HCT116 (cell line): ENCODE data around the gene VAMP8. TPM values are rescaled to one million over a fixed set of nuclear protein-coding genes. Genes with fewer than 3 reads are reported as not detected.

ENCODE experiments used
- ATAC-seq: fragments of 200-7000 bp; cut with Tn5 transposase; 2 replicates; pipeline ENCODE4 v1.9.1; 2020; ENCODE audit warnings: mild to moderate bottlenecking, moderate library complexity
- BruUV-seq: library from RNA; stranded (reverse); fragments of 400-500 nt; replicated peaks from 2 replicates; lab custom pipeline; 2021; lab: Mats Ljungman, UMichigan
- CTCF ChIA-PET: fragments of 300-600 bp; sonication (Branson Sonifier 250); formaldehyde crosslinking; loops from one replicate; lab custom pipeline; 2021; ENCODE audit warnings: antibody characterized with exemption; lab: Charles Lee
- POLR2A ChIA-PET: fragments of 300-600, 350-600 bp; sonication (Branson Sonifier 250); formaldehyde crosslinking; loops from one replicate; lab custom pipeline; 2021; ENCODE audit warnings: antibody characterized with exemption; lab: Charles Lee
- RAD21 ChIA-PET, 2 experiments: fragments of 300-600 bp; sonication (Branson Sonifier 250); formaldehyde crosslinking; loops; one replicate each; lab custom pipeline; 2023; ENCODE audit warnings: low total read pairs in 2 of 2; ENCODE audit not compliant: uncharacterized antibody in 2 of 2, unreplicated experiment in 2 of 2, low non-redundant PET in 1 of 2; lab: Charles Lee
- DNase-seq: peaks from one replicate; pipeline ENCODE4 v3.0.0-alpha.2; 2010; ENCODE audit warnings: low read depth, low spot score
- H2AFZ ChIP-seq: fragments of 200-600 bp; shearing (Covaris generic), sonication (generic); 2 replicates; pipeline ENCODE4 v1.6.1; 2017; ENCODE audit warnings: low read depth, mixed run types, mixed read lengths, antibody characterized with exemption, low read length; ENCODE audit not compliant: poor library complexity, severe bottlenecking
- H3K27ac ChIP-seq: 2 replicates; pipeline ENCODE4 v1.5.1; 2012; ENCODE audit warnings: low read depth, low read length
- H3K27me3 ChIP-seq: fragments of 200-600 bp; sonication (generic); 2 replicates; pipeline ENCODE4 v1.6.1; 2016; ENCODE audit warnings: mixed run types, low read length, mixed read lengths; ENCODE audit not compliant: insufficient read depth
- H3K36me3 ChIP-seq, 2 experiments: fragments of 200-500 bp in 1 of 2; fragments of 200-600 bp in 1 of 2; sonication (Bioruptor generic) in 1 of 2; sonication (generic) in 1 of 2; 2 replicates each; pipeline versions ENCODE4 v1.5.1 to v1.6.1; 2014 to 2016; ENCODE audit warnings: low read length in 2 of 2, inconsistent platforms in 1 of 2, mixed read lengths in 1 of 2, mixed run types in 1 of 2; ENCODE audit not compliant: insufficient read depth in 2 of 2, control insufficient read depth in 1 of 2
- H3K4me1 ChIP-seq, 2 experiments: fragments of 200-600 bp in 1 of 2; sonication (generic) in 1 of 2; 2 replicates each; pipeline versions ENCODE4 v1.5.1 to v1.6.1; 2012 to 2017; ENCODE audit warnings: low read length in 2 of 2, inconsistent platforms in 1 of 2, mild to moderate bottlenecking in 1 of 2, mixed read lengths in 1 of 2, mixed run types in 1 of 2, moderate library complexity in 1 of 2; ENCODE audit not compliant: insufficient read depth in 2 of 2, control insufficient read depth in 1 of 2
- H3K4me2 ChIP-seq: fragments of 200-600 bp; sonication (generic); 2 replicates; pipeline ENCODE4 v1.6.1; 2017; ENCODE audit warnings: mixed run types, low read length, mixed read lengths
- H3K4me3 ChIP-seq, 2 experiments: fragments of 200-600 bp in 1 of 2; sonication (generic) in 1 of 2; replicated peaks in 1 of 2; 2 replicates each; pipeline ENCODE4 v1.5.1; 2011 to 2016; ENCODE audit warnings: low read length in 2 of 2, control low read depth in 1 of 2, low read depth in 1 of 2, mild to moderate bottlenecking in 1 of 2, mixed read lengths in 1 of 2, mixed run types in 1 of 2
- H3K79me2 ChIP-seq: fragments of 200-600 bp; sonication (generic); 2 replicates; pipeline ENCODE4 v1.6.1; 2017; ENCODE audit warnings: mild to moderate bottlenecking, mixed run types, low read length, moderate library complexity, mixed read lengths; ENCODE audit not compliant: insufficient read depth
- H3K9ac ChIP-seq: fragments of 200-600 bp; sonication (generic); 2 replicates; pipeline ENCODE4 v1.6.1; 2016; ENCODE audit warnings: low read length, mixed read lengths
- H3K9me2 ChIP-seq: fragments of 200-600 bp; sonication (generic), shearing (Covaris generic); 2 replicates; pipeline ENCODE4 v1.6.1; 2017; ENCODE audit warnings: mixed run types, mild to moderate bottlenecking, moderate library complexity; ENCODE audit not compliant: insufficient read depth
- H3K9me3 ChIP-seq, 2 experiments: fragments of 200-500 bp in 1 of 2; fragments of 200-600 bp in 1 of 2; sonication (Bioruptor generic) in 1 of 2; sonication (generic) in 1 of 2; 2 replicates each; pipeline ENCODE4 v1.6.1; 2014 to 2017; ENCODE audit warnings: low read length in 2 of 2, mixed read lengths in 2 of 2, inconsistent platforms in 1 of 2, low read depth in 1 of 2, mild to moderate bottlenecking in 1 of 2, mixed run types in 1 of 2, moderate library complexity in 1 of 2; ENCODE audit not compliant: control insufficient read depth in 1 of 2, insufficient read depth in 1 of 2
- H4K20me1 ChIP-seq: fragments of 200-600 bp; sonication (generic), shearing (Covaris generic); 2 replicates; pipeline ENCODE4 v1.6.1; 2017; ENCODE audit warnings: mixed run types, mild to moderate bottlenecking, moderate library complexity; ENCODE audit not compliant: insufficient read depth
- EGR1 ChIP-seq: IDR thresholded peaks from 2 replicates; pipeline ENCODE4 v1.6.1; 2012; ENCODE audit warnings: low read depth
- ELF1 ChIP-seq: IDR thresholded peaks from 2 replicates; pipeline ENCODE4 v1.6.1; 2012; ENCODE audit warnings: low read depth, borderline replicate concordance
- FOSL1 ChIP-seq: IDR thresholded peaks from 2 replicates; pipeline ENCODE4 v1.6.1; 2012; ENCODE audit warnings: low read depth
- POLR2A ChIP-seq: IDR thresholded peaks from 2 replicates; pipeline ENCODE4 v1.7.0; 2011; ENCODE audit warnings: borderline replicate concordance; ENCODE audit not compliant: insufficient read depth, insufficient read length; ENCODE audit errors: extremely low read depth
- POLR2AphosphoS5 ChIP-seq: IDR thresholded peaks from 2 replicates; pipeline ENCODE4 v1.6.1; 2011; ENCODE audit warnings: mild to moderate bottlenecking, low read depth, low read length, moderate library complexity
- RAD21 ChIP-seq: IDR thresholded peaks from 2 replicates; pipeline ENCODE4 v1.6.1; 2012; ENCODE audit warnings: low read depth, mild to moderate bottlenecking
- SRF ChIP-seq: IDR thresholded peaks from 2 replicates; pipeline ENCODE4 v1.6.1; 2012; ENCODE audit warnings: low read depth
- YY1 ChIP-seq: IDR thresholded peaks from 2 replicates; pipeline ENCODE4 v1.6.1; 2011; ENCODE audit warnings: low read length, low read depth, moderate library complexity, mild to moderate bottlenecking; ENCODE audit not compliant: insufficient replicate concordance; ENCODE audit errors: extremely low read depth
- ZNF274 ChIP-seq: fragments of 200-500 bp; sonication (Bioruptor generic); IDR thresholded peaks from 2 replicates; pipeline ENCODE4 v1.6.1; 2014; ENCODE audit warnings: mild to moderate bottlenecking, low read depth, low read length, inconsistent platforms
- intact Hi-C: fragments of 100-400 bp; cut with micrococcal nuclease; formaldehyde crosslinking; loops from 2 replicates; pipeline ENCODE4 v1.10.0; 2022
- total RNA-seq: library from RNA; stranded (reverse); gene quantifications from one replicate; pipeline ENCODE4 v1.2.1, GENCODE V29; 2021; ENCODE audit not compliant: unreplicated experiment
- TF ChIP-seq, protein P1 (sequence below): IDR thresholded peaks from 2 replicates; pipeline ENCODE4 v1.6.1; 2012
- TF ChIP-seq, protein P2 (sequence below): IDR thresholded peaks from 2 replicates; pipeline ENCODE4 v1.6.1; 2012; ENCODE audit warnings: low read depth
- TF ChIP-seq, protein P3 (sequence below): IDR thresholded peaks from 2 replicates; pipeline ENCODE4 v1.6.1; 2011; ENCODE audit warnings: mild to moderate bottlenecking, low read length, moderate library complexity; ENCODE audit not compliant: insufficient replicate concordance; ENCODE audit errors: extremely low read depth
- TF ChIP-seq, protein P4 (sequence below): IDR thresholded peaks from 2 replicates; pipeline ENCODE4 v1.6.1; 2012

VAMP8 gene
- total RNA-seq, 1 experiment from 2014 or later, result 52.6 TPM

DNA sequence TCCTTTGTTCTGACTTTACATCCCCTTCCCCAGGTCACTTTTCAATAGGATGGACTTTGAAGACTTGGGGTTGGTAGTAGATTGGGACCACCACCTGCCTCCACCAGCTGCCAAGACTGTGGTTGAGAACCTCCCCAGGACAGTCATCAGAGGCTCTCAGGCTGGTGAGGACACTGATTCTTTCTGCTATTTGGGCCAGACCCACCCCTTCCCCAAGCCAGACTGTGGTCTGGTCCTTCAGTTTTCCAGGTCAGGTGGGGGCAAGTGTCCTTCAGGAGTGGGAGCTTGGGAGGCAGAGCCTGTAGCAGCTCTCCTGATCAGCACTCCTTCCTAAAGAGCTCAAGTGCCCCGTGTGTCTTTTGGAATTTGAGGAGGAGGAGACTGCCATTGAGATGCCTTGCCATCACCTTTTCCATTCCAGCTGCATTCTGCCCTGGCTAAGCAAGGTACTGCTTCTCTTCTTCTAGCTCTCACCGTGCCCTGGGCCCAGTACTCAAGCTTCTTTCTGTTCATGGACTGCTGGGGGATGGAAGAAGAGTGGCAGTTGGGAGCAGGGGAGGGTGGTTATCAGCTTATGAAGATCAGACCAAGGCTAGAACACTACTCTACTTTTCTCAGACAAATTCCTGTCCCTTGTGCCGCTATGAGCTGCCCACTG, 19.2 kb downstream of the VAMP8 start:
- TF ChIP-seq SRF (no peak), EGR1 (no peak), POLR2A (no peak), FOSL1 (no peak), POLR2AphosphoS5 (no peak), YY1 (no peak), ELF1 (no peak), RAD21 (no peak), ZNF274 (no peak)
- TF ChIP-seq, protein P1, sequence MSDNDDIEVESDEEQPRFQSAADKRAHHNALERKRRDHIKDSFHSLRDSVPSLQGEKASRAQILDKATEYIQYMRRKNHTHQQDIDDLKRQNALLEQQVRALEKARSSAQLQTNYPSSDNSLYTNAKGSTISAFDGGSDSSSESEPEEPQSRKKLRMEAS, result no peak
- TF ChIP-seq, protein P2, sequence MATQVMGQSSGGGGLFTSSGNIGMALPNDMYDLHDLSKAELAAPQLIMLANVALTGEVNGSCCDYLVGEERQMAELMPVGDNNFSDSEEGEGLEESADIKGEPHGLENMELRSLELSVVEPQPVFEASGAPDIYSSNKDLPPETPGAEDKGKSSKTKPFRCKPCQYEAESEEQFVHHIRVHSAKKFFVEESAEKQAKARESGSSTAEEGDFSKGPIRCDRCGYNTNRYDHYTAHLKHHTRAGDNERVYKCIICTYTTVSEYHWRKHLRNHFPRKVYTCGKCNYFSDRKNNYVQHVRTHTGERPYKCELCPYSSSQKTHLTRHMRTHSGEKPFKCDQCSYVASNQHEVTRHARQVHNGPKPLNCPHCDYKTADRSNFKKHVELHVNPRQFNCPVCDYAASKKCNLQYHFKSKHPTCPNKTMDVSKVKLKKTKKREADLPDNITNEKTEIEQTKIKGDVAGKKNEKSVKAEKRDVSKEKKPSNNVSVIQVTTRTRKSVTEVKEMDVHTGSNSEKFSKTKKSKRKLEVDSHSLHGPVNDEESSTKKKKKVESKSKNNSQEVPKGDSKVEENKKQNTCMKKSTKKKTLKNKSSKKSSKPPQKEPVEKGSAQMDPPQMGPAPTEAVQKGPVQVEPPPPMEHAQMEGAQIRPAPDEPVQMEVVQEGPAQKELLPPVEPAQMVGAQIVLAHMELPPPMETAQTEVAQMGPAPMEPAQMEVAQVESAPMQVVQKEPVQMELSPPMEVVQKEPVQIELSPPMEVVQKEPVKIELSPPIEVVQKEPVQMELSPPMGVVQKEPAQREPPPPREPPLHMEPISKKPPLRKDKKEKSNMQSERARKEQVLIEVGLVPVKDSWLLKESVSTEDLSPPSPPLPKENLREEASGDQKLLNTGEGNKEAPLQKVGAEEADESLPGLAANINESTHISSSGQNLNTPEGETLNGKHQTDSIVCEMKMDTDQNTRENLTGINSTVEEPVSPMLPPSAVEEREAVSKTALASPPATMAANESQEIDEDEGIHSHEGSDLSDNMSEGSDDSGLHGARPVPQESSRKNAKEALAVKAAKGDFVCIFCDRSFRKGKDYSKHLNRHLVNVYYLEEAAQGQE, result no peak
- TF ChIP-seq, protein P3, sequence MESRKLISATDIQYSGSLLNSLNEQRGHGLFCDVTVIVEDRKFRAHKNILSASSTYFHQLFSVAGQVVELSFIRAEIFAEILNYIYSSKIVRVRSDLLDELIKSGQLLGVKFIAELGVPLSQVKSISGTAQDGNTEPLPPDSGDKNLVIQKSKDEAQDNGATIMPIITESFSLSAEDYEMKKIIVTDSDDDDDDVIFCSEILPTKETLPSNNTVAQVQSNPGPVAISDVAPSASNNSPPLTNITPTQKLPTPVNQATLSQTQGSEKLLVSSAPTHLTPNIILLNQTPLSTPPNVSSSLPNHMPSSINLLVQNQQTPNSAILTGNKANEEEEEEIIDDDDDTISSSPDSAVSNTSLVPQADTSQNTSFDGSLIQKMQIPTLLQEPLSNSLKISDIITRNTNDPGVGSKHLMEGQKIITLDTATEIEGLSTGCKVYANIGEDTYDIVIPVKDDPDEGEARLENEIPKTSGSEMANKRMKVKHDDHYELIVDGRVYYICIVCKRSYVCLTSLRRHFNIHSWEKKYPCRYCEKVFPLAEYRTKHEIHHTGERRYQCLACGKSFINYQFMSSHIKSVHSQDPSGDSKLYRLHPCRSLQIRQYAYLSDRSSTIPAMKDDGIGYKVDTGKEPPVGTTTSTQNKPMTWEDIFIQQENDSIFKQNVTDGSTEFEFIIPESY, result no peak
- TF ChIP-seq, protein P4, sequence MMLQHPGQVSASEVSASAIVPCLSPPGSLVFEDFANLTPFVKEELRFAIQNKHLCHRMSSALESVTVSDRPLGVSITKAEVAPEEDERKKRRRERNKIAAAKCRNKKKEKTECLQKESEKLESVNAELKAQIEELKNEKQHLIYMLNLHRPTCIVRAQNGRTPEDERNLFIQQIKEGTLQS, result no peak
- ATAC-seq, result no peak
- no peak overlapping the region for H2AFZ ChIP-seq
- peak overlapping the region; percentile 86 to 95 for H3K4me3 ChIP-seq
- no peaks in the 10 kb centered on the region for H3K9me2 ChIP-seq
- peak overlapping the region; percentile 90 for H3K4me2 ChIP-seq
- H3K9me3 ChIP-seq, result no peaks in the 10 kb centered on the region
- H3K36me3 ChIP-seq, result peaks cover 4 to 5% of the 10 kb centered on the region in 2 experiments; a peak in 3 of 4 replicates
- RAD21 ChIA-PET, result no interaction called here
- no peak for DNase-seq
- H3K79me2 ChIP-seq, result peaks cover 18% of the 10 kb centered on the region
- no peaks in the 10 kb centered on the region for H4K20me1 ChIP-seq
- H3K27me3 ChIP-seq, result no peaks in the 10 kb centered on the region
- peak overlapping the region; percentile 82 for H3K9ac ChIP-seq
- CTCF ChIA-PET, result no interaction called here
- intact Hi-C loops, result no loop called here
- no peak overlapping the region for H3K27ac ChIP-seq
- H3K4me1 ChIP-seq, result peaks cover 12 to 30% of the 10 kb centered on the region in 2 experiments
- POLR2A ChIA-PET, result no interaction called here
- BruUV-seq, result no TSS peak
